T-cell (primary cell): ENCODE data around the gene GTF2A1. TPM values are rescaled to one million over a fixed set of nuclear protein-coding genes. Genes with fewer than 3 reads are reported as not detected.

Source experiments
- ATAC-seq, 4 experiments: fragments of 200-7000 bp in 3 of 4; fragments of 150-1000 bp in 1 of 4; cut with Tn5 transposase; replicated peaks in 1 of 4; 1 replicate in 3 of 4; 2 replicates in 1 of 4; pipeline ENCODE4 v1.10.0; 2021; ENCODE audit warnings: moderate library complexity in 3 of 4, mild to moderate bottlenecking in 2 of 4, moderate number of reproducible peaks in 1 of 4
- CTCF ChIA-PET, 2 donors: fragments of 300-600 bp; sonication (Branson Sonifier 250); formaldehyde crosslinking; loops; one replicate each; lab custom pipeline; 2022; ENCODE audit warnings: antibody characterized with exemption in 2 of 2; lab: Charles Lee
- POLR2A ChIA-PET, 2 donors: fragments of 300-600 bp; sonication (Branson Sonifier 250); formaldehyde crosslinking; loops; one replicate each; lab custom pipeline; 2022; ENCODE audit warnings: antibody characterized with exemption in 2 of 2; lab: Charles Lee
- DNase-seq, 35 experiments: peaks; one replicate each; pipeline versions ENCODE4 v3.0.0 to v3.0.0-alpha.2; 2013 to 2023
- H3K27ac ChIP-seq: one replicate; pipeline ENCODE4 v1.5.1; 2013; ENCODE audit warnings: low read length
- H3K27me3 ChIP-seq, 2 experiments: replicated peaks in 1 of 2; 1 replicate in 1 of 2; 2 replicates in 1 of 2; pipeline versions ENCODE4 v1.6.1 to v1.7.0; 2013; ENCODE audit warnings: low read length in 1 of 2, mixed read lengths in 1 of 2; ENCODE audit not compliant: control insufficient read depth in 2 of 2, insufficient read depth in 2 of 2; ENCODE audit errors: extremely low read depth in 1 of 2
- H3K36me3 ChIP-seq, 2 donors: 1 replicate in 1 of 2; 2 replicates in 1 of 2; pipeline versions ENCODE4 v1.6.1 to v1.7.0; 2013; ENCODE audit warnings: low read length in 1 of 2; ENCODE audit not compliant: control insufficient read depth in 2 of 2, insufficient read depth in 1 of 2; ENCODE audit errors: extremely low read depth in 1 of 2
- H3K4me1 ChIP-seq, 2 experiments: 1 replicate in 1 of 2; 2 replicates in 1 of 2; pipeline versions ENCODE4 v1.6.1 to v1.7.0; 2013; ENCODE audit warnings: low read length in 2 of 2, mixed read lengths in 1 of 2; ENCODE audit not compliant: insufficient read depth in 2 of 2, control insufficient read depth in 1 of 2; ENCODE audit errors: extremely low read depth in 1 of 2
- H3K4me3 ChIP-seq, 2 donors: 1 replicate in 1 of 2; 2 replicates in 1 of 2; pipeline versions ENCODE4 v1.5.1 to v1.7.0; 2013; ENCODE audit warnings: mild to moderate bottlenecking in 2 of 2, low read length in 1 of 2, moderate library complexity in 1 of 2; ENCODE audit not compliant: control insufficient read depth in 1 of 2; ENCODE audit errors: extremely low read depth in 1 of 2
- H3K9me3 ChIP-seq: 2 replicates; pipeline ENCODE4 v1.7.0; 2013
- H3K27ac Mint-ChIP-seq, 2 donors: one replicate each; pipeline ENCODE4 v1.8.0; 2020 to 2021; ENCODE audit warnings: mild to moderate bottlenecking in 2 of 2, mixed read lengths in 2 of 2
- H3K27me3 Mint-ChIP-seq, 2 donors: one replicate each; pipeline ENCODE4 v1.8.0; 2021 to 2022; ENCODE audit warnings: mixed read lengths in 2 of 2
- H3K36me3 Mint-ChIP-seq: one replicate; pipeline ENCODE4 v1.8.0; 2021; ENCODE audit warnings: mixed read lengths
- H3K4me1 Mint-ChIP-seq, 3 donors: one replicate each; pipeline ENCODE4 v1.8.0; 2020 to 2022; ENCODE audit warnings: mixed read lengths in 3 of 3, mild to moderate bottlenecking in 1 of 3
- H3K4me3 Mint-ChIP-seq, 3 donors: one replicate each; pipeline ENCODE4 v1.8.0; 2020 to 2022; ENCODE audit warnings: mild to moderate bottlenecking in 3 of 3, mixed read lengths in 3 of 3, moderate library complexity in 3 of 3
- H3K9me3 Mint-ChIP-seq, 3 donors: one replicate each; pipeline ENCODE4 v1.8.0; 2020 to 2022; ENCODE audit warnings: mixed read lengths in 3 of 3
- WGBS: methylation state at CpG from one replicate; pipeline ENCODE4 v1.1.5; 2013; ENCODE audit warnings: missing lambda C conversion rate; ENCODE audit not compliant: insufficient coverage; 5-methylcytosine and 5-hydroxymethylcytosine counted together
- total RNA-seq, 35 experiments: library from RNA in 6 of 35; stranded (reverse) in 6 of 35; fragments of 120-200 nt in 1 of 35; gene quantifications; one replicate each; pipeline versions ENCODE4 v1.2.1 to v1.2.4 and lab custom pipeline; 2013 to 2026

Gene GTF2A1
- total RNA-seq, 5 donors from 2014 or later (not counting 1 experiment from before 2014, with no cell fraction given) = 21.2 to 34.1 (median 29.3) TPM

- DNase-seq = no peak
- H3K4me1 ChIP-seq = no peaks in the 10 kb centered on the region
- H3K27ac ChIP-seq = no peak overlapping the region
- ATAC-seq = no peak
- H3K36me3 ChIP-seq = no peaks in the 10 kb centered on the region
- peaks cover 0 to 2% of the 10 kb centered on the region in 2 donors for H3K27me3 Mint-ChIP-seq
- H3K4me3 ChIP-seq = no peak overlapping the region
- no CpG with 5 or more reads among the region's 2 CpGs for WGBS
- no peaks in the 10 kb centered on the region for H3K27me3 ChIP-seq
- H3K4me3 Mint-ChIP-seq = no peak overlapping the region
- no peaks in the 10 kb centered on the region for H3K4me1 Mint-ChIP-seq
- H3K9me3 ChIP-seq = no peaks in the 10 kb centered on the region
- CTCF ChIA-PET = no interaction called here
- H3K27ac Mint-ChIP-seq = no peak overlapping the region
- POLR2A ChIA-PET = no interaction called here
- no peaks in the 10 kb centered on the region for H3K9me3 Mint-ChIP-seq
- H3K36me3 Mint-ChIP-seq = no peaks in the 10 kb centered on the region
Observed at GRCh38 chr14:81137316-81137715, 83.4 kb downstream of the GTF2A1 start.

- Mint-ChIP-seq H3K27me3 (peaks cover 0 to 2% of the 10 kb centered on the region in 2 donors), H3K36me3 (no peaks in the 10 kb centered on the region), H3K4me3 (no peak overlapping the region), H3K9me3 (no peaks in the 10 kb centered on the region), H3K4me1 (no peaks in the 10 kb centered on the region), H3K27ac (no peak overlapping the region)
- Histone ChIP-seq H3K36me3 (no peaks in the 10 kb centered on the region), H3K9me3 (no peaks in the 10 kb centered on the region), H3K27ac (no peak overlapping the region), H3K4me1 (no peaks in the 10 kb centered on the region), H3K4me3 (no peak overlapping the region), H3K27me3 (peaks cover 0 to 3% of the 10 kb centered on the region in 2 experiments)
- WGBS = no CpG with 5 or more reads among the region's 2 CpGs
- DNase-seq = no peak
- no peak for ATAC-seq
- ChIA-PET CTCF (no interaction called here), POLR2A (no interaction called here)
Observed at GRCh38 chr14:81133400-81133799, 87.4 kb downstream of the GTF2A1 start.

GRCh38 chr14:81132468-81132867 is 88.3 kb downstream of the GTF2A1 start:
- H3K4me1 ChIP-seq = no peaks in the 10 kb centered on the region
- CTCF ChIA-PET = interaction anchor here in 1 of 2 donors (0.6 kb wide), 1 partner anchor 459 kb away, joined by 3 read pairs; no protein-coding TSS in a partner anchor
- Mint-ChIP-seq H3K27ac (no peak overlapping the region), H3K27me3 (peaks cover 0 to 2% of the 10 kb centered on the region in 2 donors), H3K9me3 (no peaks in the 10 kb centered on the region), H3K4me3 (no peak overlapping the region), H3K36me3 (no peaks in the 10 kb centered on the region), H3K4me1 (no peaks in the 10 kb centered on the region)
- H3K27me3 ChIP-seq = peaks cover 0 to 3% of the 10 kb centered on the region in 2 experiments
- H3K9me3 ChIP-seq = no peaks in the 10 kb centered on the region
- no peak for ATAC-seq
- POLR2A ChIA-PET = no interaction called here
- H3K36me3 ChIP-seq = no peaks in the 10 kb centered on the region
- H3K4me3 ChIP-seq = no peak overlapping the region
- no peak overlapping the region for H3K27ac ChIP-seq
- no peak for DNase-seq
- WGBS = 100% methylated on average over 1 of the region's 3 CpGs

GRCh38 chr14:81129242-81129641 is 91.5 kb downstream of the GTF2A1 start:
- Mint-ChIP-seq H3K4me3 (no peak overlapping the region), H3K36me3 (peaks cover 3% of the 10 kb centered on the region), H3K27ac (no peak overlapping the region), H3K27me3 (peaks cover 0 to 2% of the 10 kb centered on the region in 2 donors), H3K9me3 (no peaks in the 10 kb centered on the region), H3K4me1 (no peaks in the 10 kb centered on the region)
- Histone ChIP-seq H3K36me3 (no peaks in the 10 kb centered on the region), H3K27me3 (peaks cover 0 to 3% of the 10 kb centered on the region in 2 experiments), H3K4me1 (no peaks in the 10 kb centered on the region), H3K9me3 (no peaks in the 10 kb centered on the region), H3K4me3 (no peak overlapping the region), H3K27ac (no peak overlapping the region)
- DNase-seq (no peak), ATAC-seq (no peak)
- ChIA-PET CTCF (no interaction called here), POLR2A (no interaction called here)
- WGBS = 100% methylated on average over 1 of the region's 1 CpG

- Mint-ChIP-seq H3K4me1 (no peaks in the 10 kb centered on the region), H3K27ac (no peak overlapping the region), H3K27me3 (no peaks in the 10 kb centered on the region), H3K9me3 (no peaks in the 10 kb centered on the region), H3K4me3 (no peak overlapping the region), H3K36me3 (peaks cover 3% of the 10 kb centered on the region)
- WGBS = no CpG with 5 or more reads among the region's 5 CpGs
- ATAC-seq (no peak), DNase-seq (no peak)
- CTCF ChIA-PET = no interaction called here
- no peaks in the 10 kb centered on the region for H3K36me3 ChIP-seq
- POLR2A ChIA-PET = no interaction called here
- no peak overlapping the region for H3K27ac ChIP-seq
- H3K9me3 ChIP-seq = no peaks in the 10 kb centered on the region
- H3K4me3 ChIP-seq = no peak overlapping the region
- H3K4me1 ChIP-seq = no peaks in the 10 kb centered on the region
- H3K27me3 ChIP-seq = peaks cover 0 to 3% of the 10 kb centered on the region in 2 experiments
Observed at GRCh38 chr14:81127785-81128184, 93.0 kb downstream of the GTF2A1 start.

- H3K4me1 Mint-ChIP-seq = peaks cover 0 to 3% (median 0%) of the 10 kb centered on the region in 3 donors
- no peaks in the 10 kb centered on the region for H3K27me3 Mint-ChIP-seq
- Histone ChIP-seq H3K4me1 (no peaks in the 10 kb centered on the region), H3K27ac (no peak overlapping the region), H3K4me3 (no peak overlapping the region), H3K36me3 (no peaks in the 10 kb centered on the region), H3K9me3 (no peaks in the 10 kb centered on the region), H3K27me3 (peaks cover 0 to 3% of the 10 kb centered on the region in 2 experiments)
- H3K36me3 Mint-ChIP-seq = peaks cover 3% of the 10 kb centered on the region
- POLR2A ChIA-PET = no interaction called here
- DNase-seq (no peak), ATAC-seq (no peak)
- CTCF ChIA-PET = no interaction called here
- H3K27ac Mint-ChIP-seq = no peak overlapping the region
- 83% methylated on average over 3 of the region's 4 CpGs for WGBS
- no peak overlapping the region for H3K4me3 Mint-ChIP-seq
- H3K9me3 Mint-ChIP-seq = no peaks in the 10 kb centered on the region
Observed at GRCh38 chr14:81125536-81125935, 95.2 kb downstream of the GTF2A1 start.
